SH-SY5Y (cell line): ENCODE measurements around the gene PLXDC1.

ENCODE experiments used
- GATA2 ChIP-seq: IDR thresholded peaks from 2 replicates; pipeline ENCODE4 v1.6.1; 2011; ENCODE audit warnings: mild to moderate bottlenecking, low read depth, low read length
- GATA3 ChIP-seq: IDR thresholded peaks from 2 replicates; pipeline ENCODE4 v1.6.1; 2011; ENCODE audit warnings: low read depth, mild to moderate bottlenecking, low read length, moderate library complexity

DNA sequence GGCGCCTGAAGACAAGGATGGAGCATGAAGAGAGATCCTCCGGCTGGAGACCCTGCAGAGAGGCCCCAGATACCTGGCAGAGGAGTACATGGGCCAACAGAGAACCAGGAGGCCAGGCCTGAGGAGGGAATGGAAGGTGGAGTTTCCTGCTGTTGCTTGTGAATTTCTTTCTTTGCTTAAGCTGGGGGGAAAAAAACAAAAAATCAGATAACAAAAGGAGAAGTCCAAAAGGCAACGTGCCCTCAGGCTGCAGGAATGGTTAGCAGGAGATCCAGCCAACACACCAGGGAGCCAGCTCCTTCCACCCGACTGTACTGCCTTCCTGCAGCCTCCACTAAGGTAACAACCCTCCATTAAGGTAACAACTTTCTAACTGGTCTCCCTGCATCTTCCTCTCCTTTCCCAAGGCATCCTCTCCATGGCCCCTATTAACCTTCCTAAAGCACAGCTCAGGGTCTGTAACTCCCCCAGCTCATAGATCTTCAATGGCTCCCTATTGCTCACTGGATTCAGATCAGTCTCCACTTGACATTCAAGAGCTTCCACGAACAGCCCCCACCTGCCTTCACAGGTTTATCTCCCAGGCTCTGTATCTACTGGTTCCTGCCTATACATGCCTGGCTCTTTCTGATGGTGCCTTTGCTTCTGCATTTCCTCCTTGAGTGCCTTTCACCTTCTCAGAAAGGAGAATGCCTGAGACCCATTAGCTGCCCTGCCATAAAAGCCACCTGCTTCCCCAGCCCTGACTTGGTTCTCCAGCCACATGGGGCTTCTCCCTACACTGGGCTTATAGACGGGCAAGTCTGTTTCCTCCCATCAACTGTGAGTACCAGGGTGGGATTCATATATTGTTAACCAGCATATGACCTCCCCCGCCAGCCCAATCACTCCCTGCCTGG is 15.2 kb upstream of the PLXDC1 start:
- TF ChIP-seq GATA2 (no peak), GATA3 (no peak)
